ENCODE data around the gene POU2F1. TPM values are rescaled to one million over a fixed set of nuclear protein-coding genes. Genes with fewer than 3 reads are reported as not detected.

Gene POU2F1
- total and polyA plus RNA-seq, 7 donors, result 0.83 to 9.0 (median 6.3) TPM

GRCh38 chr1:167231873-167232450 is 11.3 kb downstream of the POU2F1 start:
- no peak for DNase-seq
- TF ChIP-seq CTCF (IDR thresholded peaks at IDR 0.05), result no peak
- WGBS, 3 donors, result 78 to 88% (median 78%) methylated on average over 6 of the region's 6 CpGs
- intact Hi-C loops (cut with DNase I), result no loop called here
- ATAC-seq, result no peak
- H3K27ac ChIP-seq, result no peak overlapping the region
- H3K4me1 ChIP-seq, result peaks cover 40% of the 10 kb centered on the region
- no peaks in the 10 kb centered on the region for H3K9me3 ChIP-seq
- H3K36me3 ChIP-seq (ENCODE audit: insufficient read depth in 1 of 2, low read depth in 1 of 2), result no peaks in the 10 kb centered on the region
- no peaks in the 10 kb centered on the region for H3K27me3 ChIP-seq (ENCODE audit: insufficient read depth in 3 of 3, low read length in 2 of 3)
- no peak overlapping the region for H3K4me3 ChIP-seq

- Histone ChIP-seq H3K27me3 (ENCODE audit: insufficient read depth in 3 of 3, low read length in 2 of 3) (no peaks in the 10 kb centered on the region), H3K4me1 (peaks cover 42% of the 10 kb centered on the region), H3K36me3 (ENCODE audit: insufficient read depth in 1 of 2, low read depth in 1 of 2) (no peaks in the 10 kb centered on the region), H3K4me3 (no peak overlapping the region), H3K27ac (no peak overlapping the region), H3K9me3 (no peaks in the 10 kb centered on the region)
- DNase-seq (no peak), ATAC-seq (no peak)
- intact Hi-C loops (cut with DNase I), result no loop called here
- 97 to 100% (median 100%) methylated on average over 2 of the region's 2 CpGs for WGBS, 3 donors
- no peak for TF ChIP-seq CTCF (IDR thresholded peaks at IDR 0.05)
These were observed 12.1 kb downstream of the POU2F1 start for GRCh38 chr1:167232801-167233200.

- 86 to 89% (median 87%) methylated on average over 1 of the region's 1 CpG for WGBS, 3 donors
- peaks cover 42% of the 10 kb centered on the region for H3K4me1 ChIP-seq
- no peak for TF ChIP-seq CTCF (IDR thresholded peaks at IDR 0.05)
- intact Hi-C loops (cut with DNase I), result no loop called here
- H3K27me3 ChIP-seq (ENCODE audit: insufficient read depth in 3 of 3, low read length in 2 of 3), result no peaks in the 10 kb centered on the region
- no peak overlapping the region for H3K27ac ChIP-seq
- no peaks in the 10 kb centered on the region for H3K9me3 ChIP-seq
- H3K4me3 ChIP-seq, result no peak overlapping the region
- ATAC-seq (no peak), DNase-seq (no peak)
- H3K36me3 ChIP-seq (ENCODE audit: insufficient read depth in 1 of 2, low read depth in 1 of 2), result no peaks in the 10 kb centered on the region
These were observed 12.7 kb downstream of the POU2F1 start for GRCh38 chr1:167233373-167233772.

GRCh38 chr1:167237000-167237399 is 16.3 kb downstream of the POU2F1 start:
- Histone ChIP-seq H3K9me3 (no peaks in the 10 kb centered on the region), H3K27ac (no peak overlapping the region), H3K36me3 (ENCODE audit: insufficient read depth in 1 of 2, low read depth in 1 of 2) (no peaks in the 10 kb centered on the region), H3K27me3 (ENCODE audit: insufficient read depth in 3 of 3, low read length in 2 of 3) (no peaks in the 10 kb centered on the region), H3K4me1 (peaks cover 30% of the 10 kb centered on the region), H3K4me3 (no peak overlapping the region)
- intact Hi-C loops (cut with DNase I), result no loop called here
- no peak for TF ChIP-seq CTCF (IDR thresholded peaks at IDR 0.05)
- ATAC-seq (peak in 2 of 4 donors; percentile 32 to 44), DNase-seq (no peak)
- 63 to 83% (median 74%) methylated on average over 3 of the region's 3 CpGs for WGBS, 3 donors

GRCh38 chr1:167238713-167239112 is 18.0 kb downstream of the POU2F1 start:
- Histone ChIP-seq H3K9me3 (no peaks in the 10 kb centered on the region), H3K36me3 (ENCODE audit: insufficient read depth in 1 of 2, low read depth in 1 of 2) (no peaks in the 10 kb centered on the region), H3K27ac (no peak overlapping the region), H3K4me3 (no peak overlapping the region), H3K4me1 (peaks cover 29% of the 10 kb centered on the region), H3K27me3 (ENCODE audit: insufficient read depth in 3 of 3, low read length in 2 of 3) (no peaks in the 10 kb centered on the region)
- DNase-seq (no peak), ATAC-seq (no peak)
- intact Hi-C loops (cut with DNase I), result no loop called here
- no peak for TF ChIP-seq CTCF (IDR thresholded peaks at IDR 0.05)
